Gastroesophageal sphincter (tissue), 3 donors: ENCODE measurements around the gene GRAMD4.

ENCODE experiments used
- CTCF ChIP-seq, 4 experiments: fragments of 200-600 bp in 2 of 4; fragments of 450-650 bp in 2 of 4; sonication (generic) in 1 of 4; IDR thresholded peaks; one replicate each; pipeline ENCODE4 v1.5.1; 2017 to 2019; ENCODE audit warnings: antibody characterized with exemption in 4 of 4, mild to moderate bottlenecking in 2 of 4, moderate library complexity in 2 of 4
- POLR2A ChIP-seq, 2 donors: fragments of 450-650 bp; IDR thresholded peaks; one replicate each; pipeline ENCODE4 v1.6.1; 2017; ENCODE audit warnings: antibody characterized with exemption in 2 of 2, mild to moderate bottlenecking in 2 of 2, moderate library complexity in 1 of 2
- POLR2AphosphoS5 ChIP-seq: sonication (generic); formaldehyde crosslinking; IDR thresholded peaks from one replicate; pipeline ENCODE4 v1.6.1; 2017; ENCODE audit warnings: antibody characterized with exemption

- TF ChIP-seq POLR2A (IDR thresholded peaks at IDR 0.05) (no peak), CTCF (IDR thresholded peaks at IDR 0.05) (no peak), POLR2AphosphoS5 (no peak)
These were observed 25.3 kb upstream of the GRAMD4 start for GRCh38 chr22:46594947-46595298.
